ENCODE results near the gene ZNF624.

Gene ZNF624

GRCh38 chr17:16661217-16661616 is 7.6 kb upstream of the ZNF624 start:
- Histone ChIP-seq H3K27me3 (replicated peaks; ENCODE audit: control insufficient read depth, insufficient read depth, low read length) (peaks cover 3% of the 10 kb centered on the region), H3K9ac (ENCODE audit: low read length) (no peak overlapping the region), H3K9me3 (ENCODE audit: control insufficient read depth, low read length) (no peaks in the 10 kb centered on the region), H3K4me1 (ENCODE audit: control insufficient read depth, insufficient read depth, low read length) (no peaks in the 10 kb centered on the region), H3K36me3 (ENCODE audit: control insufficient read depth, insufficient read depth, low read length, severe bottlenecking) (no peaks in the 10 kb centered on the region), H3K4me3 (ENCODE audit: low read length) (no peak overlapping the region)
- peak; percentile 44 for DNase-seq (ENCODE audit: low read depth)

GRCh38 chr17:16652847-16653366 is 743 bp downstream of the ZNF624 start:
- Histone ChIP-seq H3K27me3 (replicated peaks; ENCODE audit: control insufficient read depth, insufficient read depth, low read length) (no peaks in the 10 kb centered on the region), H3K9me3 (ENCODE audit: control insufficient read depth, low read length) (no peaks in the 10 kb centered on the region), H3K9ac (ENCODE audit: low read length) (peak overlapping the region; percentile 92), H3K4me1 (ENCODE audit: control insufficient read depth, insufficient read depth, low read length) (peaks cover 15% of the 10 kb centered on the region), H3K36me3 (ENCODE audit: control insufficient read depth, insufficient read depth, low read length, severe bottlenecking) (peaks cover 14% of the 10 kb centered on the region), H3K4me3 (ENCODE audit: low read length) (peak overlapping the region; percentile 84)
- DNase-seq (ENCODE audit: low read depth): no peak

DNA sequence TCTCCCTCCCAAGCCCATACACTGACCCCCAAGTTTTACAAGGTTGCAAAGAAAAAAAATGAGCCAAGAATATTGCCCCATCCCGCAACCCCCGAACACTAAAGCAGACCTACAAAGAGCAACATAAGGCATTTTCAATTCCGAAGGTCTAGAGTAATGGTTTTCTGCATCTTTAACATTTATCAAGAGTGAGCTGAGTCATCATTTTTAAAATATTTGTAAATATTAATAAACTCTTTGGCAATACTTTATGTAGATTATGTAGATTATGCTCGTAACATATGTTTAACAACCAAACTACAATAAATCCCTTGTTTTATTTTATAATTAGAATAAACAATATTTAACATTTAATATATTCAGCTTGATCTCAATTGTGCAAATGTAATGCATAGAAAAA is 1.4 kb downstream of the ZNF624 start:
- Histone ChIP-seq H3K9me3 (ENCODE audit: control insufficient read depth, low read length) (no peaks in the 10 kb centered on the region), H3K9ac (ENCODE audit: low read length) (peak overlapping the region; percentile 92), H3K4me1 (ENCODE audit: control insufficient read depth, insufficient read depth, low read length) (peaks cover 15% of the 10 kb centered on the region), H3K4me3 (ENCODE audit: low read length) (peak overlapping the region; percentile 84), H3K27me3 (replicated peaks; ENCODE audit: control insufficient read depth, insufficient read depth, low read length) (no peaks in the 10 kb centered on the region), H3K36me3 (ENCODE audit: control insufficient read depth, insufficient read depth, low read length, severe bottlenecking) (peaks cover 15% of the 10 kb centered on the region)
- DNase-seq (ENCODE audit: low read depth): no peak

DNA sequence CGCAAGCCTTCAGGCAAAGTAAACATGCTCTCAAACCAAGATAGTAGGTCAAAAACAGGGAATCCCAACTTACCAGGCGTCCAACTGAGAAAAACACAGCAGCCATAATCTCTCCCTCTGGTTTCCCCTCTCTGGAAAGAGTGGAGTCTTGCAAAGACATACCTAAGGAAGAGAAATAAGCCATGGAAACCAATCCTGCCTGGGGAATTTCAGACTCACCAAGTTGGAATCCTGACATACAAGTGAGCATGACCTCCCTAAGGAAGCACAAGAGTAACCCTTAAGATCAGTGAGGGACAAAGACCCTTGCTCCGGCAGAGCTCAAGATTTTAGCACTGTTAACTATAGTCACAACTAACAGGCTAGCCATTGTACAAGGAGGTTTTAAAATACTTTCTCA is 4.1 kb downstream of the ZNF624 start:
- Histone ChIP-seq H3K36me3 (ENCODE audit: control insufficient read depth, insufficient read depth, low read length, severe bottlenecking) (peaks cover 34% of the 10 kb centered on the region), H3K9ac (ENCODE audit: low read length) (no peak overlapping the region), H3K4me1 (ENCODE audit: control insufficient read depth, insufficient read depth, low read length) (peaks cover 15% of the 10 kb centered on the region), H3K27me3 (replicated peaks; ENCODE audit: control insufficient read depth, insufficient read depth, low read length) (no peaks in the 10 kb centered on the region), H3K4me3 (ENCODE audit: low read length) (no peak overlapping the region), H3K9me3 (ENCODE audit: control insufficient read depth, low read length) (no peaks in the 10 kb centered on the region)
- no peak for DNase-seq (ENCODE audit: low read depth)

GRCh38 chr17:16639438-16639837 is 14.2 kb downstream of the ZNF624 start:
- Histone ChIP-seq H3K27me3 (replicated peaks; ENCODE audit: control insufficient read depth, insufficient read depth, low read length) (no peaks in the 10 kb centered on the region), H3K9ac (ENCODE audit: low read length) (no peak overlapping the region), H3K9me3 (ENCODE audit: control insufficient read depth, low read length) (peaks cover 28% of the 10 kb centered on the region), H3K4me1 (ENCODE audit: control insufficient read depth, insufficient read depth, low read length) (no peaks in the 10 kb centered on the region), H3K36me3 (ENCODE audit: control insufficient read depth, insufficient read depth, low read length, severe bottlenecking) (peaks cover 51% of the 10 kb centered on the region), H3K4me3 (ENCODE audit: low read length) (no peak overlapping the region)
- DNase-seq (ENCODE audit: low read depth): no peak

DNA sequence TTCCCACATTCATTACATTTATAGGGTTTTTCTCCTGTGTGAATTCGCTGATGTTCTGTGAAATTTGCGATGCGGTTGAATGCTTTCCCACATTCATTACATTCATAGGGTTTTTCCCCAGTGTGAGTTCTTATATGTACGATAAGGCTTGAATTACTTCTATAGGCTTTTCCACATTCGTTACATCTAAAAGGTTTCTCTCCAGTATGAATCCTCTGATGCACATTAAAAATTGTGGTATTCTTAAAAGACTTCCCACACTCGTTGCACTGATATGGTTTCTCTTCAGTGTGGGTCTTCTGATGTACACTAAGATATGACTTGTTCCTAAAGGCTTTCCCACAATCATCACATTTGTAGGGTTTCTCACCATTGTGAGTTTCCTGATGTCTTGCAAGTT is 30.4 kb downstream of the ZNF624 start:
- Histone ChIP-seq H3K9ac (ENCODE audit: low read length) (no peak overlapping the region), H3K4me1 (ENCODE audit: control insufficient read depth, insufficient read depth, low read length) (no peaks in the 10 kb centered on the region), H3K4me3 (ENCODE audit: low read length) (peak overlapping the region; percentile 63), H3K27me3 (replicated peaks; ENCODE audit: control insufficient read depth, insufficient read depth, low read length) (no peaks in the 10 kb centered on the region), H3K9me3 (ENCODE audit: control insufficient read depth, low read length) (peaks cover 100% of the 10 kb centered on the region), H3K36me3 (ENCODE audit: control insufficient read depth, insufficient read depth, low read length, severe bottlenecking) (peaks cover 75% of the 10 kb centered on the region)
- DNase-seq (ENCODE audit: low read depth): no peak

GRCh38 chr17:16622540-16623277 is 30.9 kb downstream of the ZNF624 start:
- peaks cover 100% of the 10 kb centered on the region for H3K9me3 ChIP-seq (ENCODE audit: control insufficient read depth, low read length)
- H3K4me1 ChIP-seq (ENCODE audit: control insufficient read depth, insufficient read depth, low read length): no peaks in the 10 kb centered on the region
- DNase-seq (ENCODE audit: low read depth): no peak
- H3K27me3 ChIP-seq (replicated peaks; ENCODE audit: control insufficient read depth, insufficient read depth, low read length): no peaks in the 10 kb centered on the region
- peak overlapping the region; percentile 63 for H3K4me3 ChIP-seq (ENCODE audit: low read length)
- H3K9ac ChIP-seq (ENCODE audit: low read length): no peak overlapping the region
- peaks cover 73% of the 10 kb centered on the region for H3K36me3 ChIP-seq (ENCODE audit: control insufficient read depth, insufficient read depth, low read length, severe bottlenecking)

GRCh38 chr17:16617481-16618060 is 36.1 kb downstream of the ZNF624 start:
- H3K4me1 ChIP-seq (ENCODE audit: control insufficient read depth, insufficient read depth, low read length): no peaks in the 10 kb centered on the region

GRCh38 chr17:16599537-16599936 is 54.1 kb downstream of the ZNF624 start:
- no peaks in the 10 kb centered on the region for H3K27me3 ChIP-seq (replicated peaks; ENCODE audit: control insufficient read depth, insufficient read depth, low read length)
- H3K36me3 ChIP-seq (ENCODE audit: control insufficient read depth, insufficient read depth, low read length, severe bottlenecking): no peaks in the 10 kb centered on the region
- no peak overlapping the region for H3K9ac ChIP-seq (ENCODE audit: low read length)
- no peaks in the 10 kb centered on the region for H3K4me1 ChIP-seq (ENCODE audit: control insufficient read depth, insufficient read depth, low read length)
- H3K4me3 ChIP-seq (ENCODE audit: low read length): no peak overlapping the region
- H3K9me3 ChIP-seq (ENCODE audit: control insufficient read depth, low read length): peaks cover 16% of the 10 kb centered on the region
- DNase-seq (ENCODE audit: low read depth): no peak

More at GRCh38 chr17:16617481-16618060, 36.1 kb downstream of the ZNF624 start:
- Histone ChIP-seq H3K9ac (ENCODE audit: low read length) (no peak overlapping the region), H3K36me3 (ENCODE audit: control insufficient read depth, insufficient read depth, low read length, severe bottlenecking) (peaks cover 23% of the 10 kb centered on the region), H3K9me3 (ENCODE audit: control insufficient read depth, low read length) (peaks cover 88% of the 10 kb centered on the region), H3K27me3 (replicated peaks; ENCODE audit: control insufficient read depth, insufficient read depth, low read length) (no peaks in the 10 kb centered on the region), H3K4me3 (ENCODE audit: low read length) (peak overlapping the region; percentile 33)
- no peak for DNase-seq (ENCODE audit: low read depth)

DNA sequence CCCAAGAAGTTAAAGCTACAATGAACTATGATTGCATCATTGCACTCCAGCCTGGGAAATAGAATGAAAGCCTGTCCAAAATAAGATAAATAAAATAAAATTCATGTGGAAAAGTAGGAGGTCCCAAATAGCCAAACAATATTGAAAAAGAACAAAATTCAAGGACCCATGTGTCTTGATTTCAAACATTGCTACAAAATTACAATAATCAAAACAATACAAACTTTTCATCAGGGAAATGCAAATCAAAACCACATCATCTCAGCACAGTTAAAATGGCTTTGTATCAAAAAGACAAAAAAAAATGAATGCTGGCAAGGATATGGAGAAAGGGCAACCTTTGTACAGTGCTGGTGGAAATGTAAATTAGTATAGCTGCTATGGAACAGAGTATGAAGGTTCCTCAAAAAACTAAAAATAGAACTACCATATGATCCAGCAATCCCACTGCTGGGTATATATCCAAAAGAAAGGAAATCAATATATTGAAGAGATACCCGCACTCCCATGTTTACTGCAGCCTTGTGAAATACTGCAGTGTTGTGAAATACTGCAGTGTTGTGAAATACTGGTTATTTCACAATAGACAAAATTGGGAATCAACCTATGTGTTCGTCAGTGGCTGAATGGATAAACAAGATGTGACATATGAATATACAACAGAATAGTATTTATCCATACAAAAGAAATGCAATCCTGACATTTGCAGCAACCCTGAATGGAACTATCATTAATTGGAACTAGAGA is 60.1 kb downstream of the ZNF624 start:
- peak overlapping the region; percentile 57 for H3K4me3 ChIP-seq (ENCODE audit: low read length)
- no peaks in the 10 kb centered on the region for H3K9me3 ChIP-seq (ENCODE audit: control insufficient read depth, low read length)
- H3K4me1 ChIP-seq (ENCODE audit: control insufficient read depth, insufficient read depth, low read length): peaks cover 15% of the 10 kb centered on the region
- H3K9ac ChIP-seq (ENCODE audit: low read length): no peak overlapping the region
- DNase-seq (ENCODE audit: low read depth): peak; percentile 80
- H3K27me3 ChIP-seq (replicated peaks; ENCODE audit: control insufficient read depth, insufficient read depth, low read length): no peaks in the 10 kb centered on the region
- no peaks in the 10 kb centered on the region for H3K36me3 ChIP-seq (ENCODE audit: control insufficient read depth, insufficient read depth, low read length, severe bottlenecking)
